Stimulated activated CD4-positive, alpha-beta T cell treated with anti-CD3 and anti-CD28 coated beads, Interleukin-12 subunit alpha, Interleukin-12 subunit beta, amount 100 ng/mL, for 4 hours (primary cell): ENCODE results near the gene USP1.

Experiments used
- DNase-seq: peaks from one replicate; pipeline ENCODE4 v3.0.0-alpha.2; 2020

Gene USP1

GRCh38 chr1:62492521-62492920 lies 55.7 kb downstream of the USP1 start:
- DNase-seq = no peak

- no peak for DNase-seq
Measured at GRCh38 chr1:62493656-62494055, 56.8 kb downstream of the USP1 start.

GRCh38 chr1:62494137-62494536 lies 57.3 kb downstream of the USP1 start:
- no peak for DNase-seq

GRCh38 chr1:62500210-62500609 lies 63.4 kb downstream of the USP1 start:
- DNase-seq = no peak
